WTC11 (cell line): ENCODE measurements around the gene TNFAIP3. TPM values are rescaled to one million over a fixed set of nuclear protein-coding genes. Genes with fewer than 3 reads are reported as not detected.

Experiments
- ATAC-seq: fragments of 200-7000 bp; cut with Tn5 transposase; 2 replicates; pipeline ENCODE4 v1.10.0; 2021; ENCODE audit warnings: mild to moderate bottlenecking, moderate library complexity
- CTCF ChIA-PET: fragments of 300-600 bp; sonication (Branson Sonifier 250); formaldehyde crosslinking; loops from one replicate; lab custom pipeline; 2021; ENCODE audit warnings: antibody characterized with exemption; lab: Charles Lee
- POLR2A ChIA-PET: fragments of 350-600 bp; sonication (Branson Sonifier 250); formaldehyde crosslinking; loops from one replicate; lab custom pipeline; 2021; ENCODE audit warnings: antibody characterized with exemption; lab: Charles Lee
- DNase-seq: peaks from one replicate; pipeline ENCODE4 v3.0.0; 2021; ENCODE audit warnings: low spot score
- H3K27ac Mint-ChIP-seq: 2 replicates; pipeline ENCODE4 v1.8.0; 2021; ENCODE audit warnings: mixed read lengths
- H3K27me3 Mint-ChIP-seq: 2 replicates; pipeline ENCODE4 v1.8.0; 2021; ENCODE audit warnings: low read depth, mild to moderate bottlenecking, moderate library complexity, mixed read lengths
- H3K36me3 Mint-ChIP-seq: 2 replicates; pipeline ENCODE4 v1.8.0; 2021; ENCODE audit warnings: mixed read lengths
- H3K4me1 Mint-ChIP-seq: 2 replicates; pipeline ENCODE4 v1.8.0; 2022; ENCODE audit warnings: mixed read lengths
- H3K4me3 Mint-ChIP-seq: 2 replicates; pipeline ENCODE4 v1.8.0; 2021; ENCODE audit warnings: mild to moderate bottlenecking, moderate library complexity, mixed read lengths
- H3K9me3 Mint-ChIP-seq: 2 replicates; pipeline ENCODE4 v1.8.0; 2021; ENCODE audit warnings: mixed read lengths
- ESRRA ChIP-seq: sonication (generic); formaldehyde crosslinking; IDR thresholded peaks from 2 replicates; pipeline ENCODE4 v1.8.1; 2022; ENCODE audit warnings: mild to moderate bottlenecking, missing genetic modification reagents, borderline replicate concordance
- FOXK1 ChIP-seq: sonication (generic); formaldehyde crosslinking; IDR thresholded peaks from 2 replicates; pipeline ENCODE4 v1.8.0; 2022; ENCODE audit warnings: mild to moderate bottlenecking, moderate library complexity, missing genetic modification reagents
- GRHL2 ChIP-seq: fragments of 250-450 bp; sonication (Bioruptor Pico); IDR thresholded peaks from 2 replicates; pipeline ENCODE4 v1.8.0; 2022; ENCODE audit warnings: mild to moderate bottlenecking, moderate library complexity; ENCODE audit not compliant: insufficient replicate concordance, severe bottlenecking
- JUN ChIP-seq: sonication (generic); formaldehyde crosslinking; IDR thresholded peaks from 2 replicates; pipeline ENCODE4 v1.8.0; 2023; ENCODE audit warnings: mild to moderate bottlenecking, missing genetic modification reagents
- NFE2L1 ChIP-seq: sonication (generic); formaldehyde crosslinking; IDR thresholded peaks from 2 replicates; pipeline ENCODE4 v1.8.1; 2023; ENCODE audit warnings: missing genetic modification reagents
- NR3C1 ChIP-seq: sonication (generic); formaldehyde crosslinking; conservative IDR thresholded peaks from 2 replicates; pipeline ENCODE4 v1.8.1; 2023; ENCODE audit warnings: low read depth, mild to moderate bottlenecking, missing genetic modification reagents
- RELA ChIP-seq: sonication (generic); formaldehyde crosslinking; IDR thresholded peaks from 2 replicates; pipeline ENCODE4 v1.8.1; 2022; ENCODE audit warnings: missing genetic modification reagents, mild to moderate bottlenecking, borderline replicate concordance
- SMAD3 ChIP-seq: sonication (generic); formaldehyde crosslinking; IDR thresholded peaks from 2 replicates; pipeline ENCODE4 v1.8.0; 2022; ENCODE audit warnings: missing genetic modification reagents, mild to moderate bottlenecking, borderline replicate concordance
- SP1 ChIP-seq: sonication (generic); formaldehyde crosslinking; conservative IDR thresholded peaks from 2 replicates; pipeline ENCODE4 v1.8.1; 2022; ENCODE audit warnings: missing genetic modification reagents
- TP53 ChIP-seq: sonication (generic); formaldehyde crosslinking; IDR thresholded peaks from 2 replicates; pipeline ENCODE4 v1.8.1; 2023; ENCODE audit warnings: mild to moderate bottlenecking, missing genetic modification reagents
- ZNF138 ChIP-seq: sonication (generic); formaldehyde crosslinking; conservative IDR thresholded peaks from 2 replicates; pipeline ENCODE4 v1.8.1; 2022; ENCODE audit warnings: mild to moderate bottlenecking, moderate library complexity, missing genetic modification reagents
- ZNF671 ChIP-seq: fragments of 250-450 bp; sonication (Bioruptor Pico); IDR thresholded peaks from 2 replicates; pipeline ENCODE4 v1.8.0; 2021; ENCODE audit warnings: mild to moderate bottlenecking
- total RNA-seq: library from RNA; stranded (reverse); gene quantifications from 3 replicates; pipeline ENCODE4 v1.2.3, GENCODE V29; 2021
- TF ChIP-seq, protein P1 (sequence below): fragments of 250-450 bp; sonication (Bioruptor Pico); IDR thresholded peaks from 2 replicates; pipeline ENCODE4 v1.9.0; 2021; ENCODE audit warnings: mild to moderate bottlenecking
- TF ChIP-seq, protein P2 (sequence below): sonication (generic); formaldehyde crosslinking; IDR thresholded peaks from 2 replicates; pipeline ENCODE4 v1.8.0; 2022; ENCODE audit warnings: mild to moderate bottlenecking, missing genetic modification reagents
- TF ChIP-seq, protein P3 (sequence below): sonication (generic); formaldehyde crosslinking; IDR thresholded peaks from 2 replicates; pipeline ENCODE4 v1.8.1; 2022; ENCODE audit warnings: missing genetic modification reagents, borderline replicate concordance
- TF ChIP-seq, protein P4 (sequence below): sonication (generic); formaldehyde crosslinking; IDR thresholded peaks from 2 replicates; pipeline ENCODE4 v1.8.1; 2023; ENCODE audit warnings: mild to moderate bottlenecking, missing genetic modification reagents
- TF ChIP-seq, protein P5 (sequence below): sonication (generic); formaldehyde crosslinking; IDR thresholded peaks from 2 replicates; pipeline ENCODE4 v1.8.1; 2022; ENCODE audit warnings: low read depth, mild to moderate bottlenecking, moderate library complexity, missing genetic modification reagents, borderline replicate concordance
- TF ChIP-seq, protein P6 (sequence below): sonication (generic); formaldehyde crosslinking; IDR thresholded peaks from 2 replicates; pipeline ENCODE4 v1.8.0; 2023; ENCODE audit warnings: missing genetic modification reagents
- TF ChIP-seq, protein P7 (sequence below): sonication (generic); formaldehyde crosslinking; IDR thresholded peaks from 2 replicates; pipeline ENCODE4 v1.8.1; 2023; ENCODE audit warnings: mild to moderate bottlenecking, missing genetic modification reagents, moderate library complexity

Gene TNFAIP3
- total RNA-seq, 1 experiment from 2014 or later, result 4.2 TPM

DNA sequence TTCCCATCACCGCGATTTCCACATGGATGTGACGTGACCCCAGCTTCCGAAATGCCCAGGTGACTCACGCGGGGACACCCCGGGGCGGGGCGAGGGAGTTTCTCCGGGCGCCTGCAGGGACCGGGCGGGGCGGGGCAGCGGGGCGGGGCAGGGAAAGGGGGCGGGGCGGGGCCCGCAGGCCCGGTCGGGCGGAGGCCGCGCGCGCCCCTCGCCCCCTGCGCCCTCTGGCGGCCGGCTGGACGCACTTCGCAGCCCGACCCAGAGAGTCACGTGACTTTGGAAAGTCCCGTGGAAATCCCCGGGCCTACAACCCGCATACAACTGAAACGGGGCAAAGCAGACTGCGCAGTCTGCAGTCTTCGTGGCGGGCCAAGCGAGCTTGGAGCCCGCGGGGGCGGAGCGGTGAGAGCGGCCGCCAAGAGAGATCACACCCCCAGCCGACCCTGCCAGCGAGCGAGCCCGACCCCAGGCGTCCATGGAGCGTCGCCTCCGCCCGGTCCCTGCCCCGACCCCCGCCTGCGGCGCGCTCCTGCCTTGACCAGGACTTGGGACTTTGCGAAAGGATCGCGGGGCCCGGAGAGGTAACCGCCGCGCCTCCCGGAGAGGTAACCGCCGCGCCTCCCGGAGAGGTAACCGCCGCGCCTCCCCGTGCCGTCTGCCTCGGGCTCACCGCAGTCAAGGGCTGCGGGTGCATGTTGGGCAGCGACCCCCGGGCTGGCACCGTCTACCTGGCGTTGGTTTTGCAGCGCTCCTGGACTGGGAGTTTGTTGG is at the start of gene TNFAIP3 (continued):
- TF ChIP-seq TP53 (CRISPR knock-in tag) (no peak), SP1 (CRISPR knock-in tag) (peak; percentile 57; the same call in 1 of the 2 replicates)

DNA sequence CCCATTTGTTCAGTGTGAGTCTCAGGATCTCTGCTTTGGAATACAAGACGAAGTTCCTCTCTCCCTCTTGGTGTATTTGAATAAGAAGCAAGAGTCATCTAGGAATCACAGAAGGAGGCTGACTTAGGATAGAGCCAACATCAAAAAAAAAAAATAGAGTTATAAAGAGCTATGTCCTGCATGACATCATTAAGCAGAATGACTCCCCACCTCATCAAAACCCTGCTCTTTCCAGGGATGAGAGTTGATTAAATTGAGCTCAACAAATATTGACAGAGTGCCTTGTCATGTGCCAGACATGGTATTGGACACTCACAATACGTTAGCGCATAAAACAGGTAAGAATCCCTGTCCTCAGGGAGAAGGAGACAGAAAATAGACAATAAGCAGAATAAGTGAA is 48.6 kb upstream of the TNFAIP3 start:
- no peaks in the 10 kb centered on the region for H3K27me3 Mint-ChIP-seq
- no peak overlapping the region for H3K27ac Mint-ChIP-seq
- no peaks in the 10 kb centered on the region for H3K4me1 Mint-ChIP-seq
- no peak for DNase-seq
- TF ChIP-seq RELA (CRISPR knock-in tag) (no peak), NR3C1 (CRISPR knock-in tag) (no peak), SMAD3 (CRISPR knock-in tag) (no peak)
- TF ChIP-seq, protein P1, sequence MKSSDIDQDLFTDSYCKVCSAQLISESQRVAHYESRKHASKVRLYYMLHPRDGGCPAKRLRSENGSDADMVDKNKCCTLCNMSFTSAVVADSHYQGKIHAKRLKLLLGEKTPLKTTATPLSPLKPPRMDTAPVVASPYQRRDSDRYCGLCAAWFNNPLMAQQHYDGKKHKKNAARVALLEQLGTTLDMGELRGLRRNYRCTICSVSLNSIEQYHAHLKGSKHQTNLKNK (CRISPR knock-in tag), result no peak
- no peaks in the 10 kb centered on the region for H3K36me3 Mint-ChIP-seq
- no peaks in the 10 kb centered on the region for H3K9me3 Mint-ChIP-seq
- no peak for ATAC-seq
- ChIA-PET POLR2A (no interaction called here), CTCF (no interaction called here)
- H3K4me3 Mint-ChIP-seq, result no peak overlapping the region

DNA sequence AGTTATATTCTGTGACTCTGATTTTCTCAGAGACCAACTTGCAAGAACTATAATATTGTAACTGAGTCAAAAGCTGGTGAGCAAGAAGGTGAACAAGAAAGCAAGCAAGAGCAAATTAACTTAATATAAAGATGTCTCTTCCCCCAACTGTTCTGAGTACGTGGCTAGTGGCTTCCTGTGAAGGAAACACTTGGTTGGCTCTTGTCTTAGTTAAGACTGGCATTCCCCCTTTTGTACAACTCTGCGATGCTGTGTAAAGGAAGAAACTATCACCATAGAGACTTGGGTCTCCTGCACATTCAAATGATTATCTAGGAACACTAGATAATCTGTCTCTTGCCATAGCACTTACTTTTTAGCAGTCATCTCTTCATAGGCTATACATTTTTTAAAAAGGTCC is 47.3 kb upstream of the TNFAIP3 start:
- Mint-ChIP-seq H3K36me3 (no peaks in the 10 kb centered on the region), H3K4me3 (no peak overlapping the region), H3K4me1 (no peaks in the 10 kb centered on the region), H3K27ac (no peak overlapping the region), H3K27me3 (no peaks in the 10 kb centered on the region), H3K9me3 (no peaks in the 10 kb centered on the region)
- TF ChIP-seq, protein P2, sequence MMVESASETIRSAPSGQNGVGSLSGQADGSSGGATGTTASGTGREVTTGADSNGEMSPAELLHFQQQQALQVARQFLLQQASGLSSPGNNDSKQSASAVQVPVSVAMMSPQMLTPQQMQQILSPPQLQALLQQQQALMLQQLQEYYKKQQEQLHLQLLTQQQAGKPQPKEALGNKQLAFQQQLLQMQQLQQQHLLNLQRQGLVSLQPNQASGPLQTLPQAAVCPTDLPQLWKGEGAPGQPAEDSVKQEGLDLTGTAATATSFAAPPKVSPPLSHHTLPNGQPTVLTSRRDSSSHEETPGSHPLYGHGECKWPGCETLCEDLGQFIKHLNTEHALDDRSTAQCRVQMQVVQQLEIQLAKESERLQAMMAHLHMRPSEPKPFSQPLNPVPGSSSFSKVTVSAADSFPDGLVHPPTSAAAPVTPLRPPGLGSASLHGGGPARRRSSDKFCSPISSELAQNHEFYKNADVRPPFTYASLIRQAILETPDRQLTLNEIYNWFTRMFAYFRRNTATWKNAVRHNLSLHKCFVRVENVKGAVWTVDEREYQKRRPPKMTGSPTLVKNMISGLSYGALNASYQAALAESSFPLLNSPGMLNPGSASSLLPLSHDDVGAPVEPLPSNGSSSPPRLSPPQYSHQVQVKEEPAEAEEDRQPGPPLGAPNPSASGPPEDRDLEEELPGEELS (CRISPR knock-in tag), result no peak
- TF ChIP-seq FOXK1 (CRISPR knock-in tag), result no peak
- ChIA-PET CTCF (no interaction called here), POLR2A (no interaction called here)
- ATAC-seq (no peak), DNase-seq (no peak)

DNA sequence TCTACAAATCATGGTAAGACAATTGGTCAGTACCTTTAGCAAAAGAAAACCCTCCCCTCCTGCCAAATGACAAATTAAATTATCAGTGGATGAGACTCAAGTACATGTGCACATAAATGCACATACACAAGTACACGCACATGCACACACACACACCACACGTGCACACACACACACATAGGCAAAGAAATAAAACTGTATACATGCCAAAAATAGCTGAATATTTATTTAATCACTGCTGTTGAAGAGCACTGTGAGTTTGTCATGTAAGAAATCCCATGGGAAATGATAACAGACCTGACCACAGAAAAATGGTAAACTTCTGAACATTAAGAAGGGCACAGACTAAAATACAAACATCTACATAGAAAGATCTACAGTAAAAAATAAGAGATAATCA is 46.6 kb upstream of the TNFAIP3 start:
- ATAC-seq (no peak), DNase-seq (no peak)
- H3K27ac Mint-ChIP-seq, result no peak overlapping the region
- no peaks in the 10 kb centered on the region for H3K36me3 Mint-ChIP-seq
- H3K4me1 Mint-ChIP-seq, result no peaks in the 10 kb centered on the region
- POLR2A ChIA-PET, result no interaction called here
- CTCF ChIA-PET, result no interaction called here
- no peaks in the 10 kb centered on the region for H3K27me3 Mint-ChIP-seq
- no peak overlapping the region for H3K4me3 Mint-ChIP-seq
- H3K9me3 Mint-ChIP-seq, result no peaks in the 10 kb centered on the region
- TF ChIP-seq, protein P3, sequence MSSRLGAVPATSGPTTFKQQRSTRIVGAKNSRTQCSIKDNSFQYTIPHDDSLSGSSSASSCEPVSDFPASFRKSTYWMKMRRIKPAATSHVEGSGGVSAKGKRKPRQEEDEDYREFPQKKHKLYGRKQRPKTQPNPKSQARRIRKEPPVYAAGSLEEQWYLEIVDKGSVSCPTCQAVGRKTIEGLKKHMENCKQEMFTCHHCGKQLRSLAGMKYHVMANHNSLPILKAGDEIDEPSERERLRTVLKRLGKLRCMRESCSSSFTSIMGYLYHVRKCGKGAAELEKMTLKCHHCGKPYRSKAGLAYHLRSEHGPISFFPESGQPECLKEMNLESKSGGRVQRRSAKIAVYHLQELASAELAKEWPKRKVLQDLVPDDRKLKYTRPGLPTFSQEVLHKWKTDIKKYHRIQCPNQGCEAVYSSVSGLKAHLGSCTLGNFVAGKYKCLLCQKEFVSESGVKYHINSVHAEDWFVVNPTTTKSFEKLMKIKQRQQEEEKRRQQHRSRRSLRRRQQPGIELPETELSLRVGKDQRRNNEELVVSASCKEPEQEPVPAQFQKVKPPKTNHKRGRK (CRISPR knock-in tag), result no peak
- TF ChIP-seq JUN (CRISPR knock-in tag), result no peak
- TF ChIP-seq, protein P4, sequence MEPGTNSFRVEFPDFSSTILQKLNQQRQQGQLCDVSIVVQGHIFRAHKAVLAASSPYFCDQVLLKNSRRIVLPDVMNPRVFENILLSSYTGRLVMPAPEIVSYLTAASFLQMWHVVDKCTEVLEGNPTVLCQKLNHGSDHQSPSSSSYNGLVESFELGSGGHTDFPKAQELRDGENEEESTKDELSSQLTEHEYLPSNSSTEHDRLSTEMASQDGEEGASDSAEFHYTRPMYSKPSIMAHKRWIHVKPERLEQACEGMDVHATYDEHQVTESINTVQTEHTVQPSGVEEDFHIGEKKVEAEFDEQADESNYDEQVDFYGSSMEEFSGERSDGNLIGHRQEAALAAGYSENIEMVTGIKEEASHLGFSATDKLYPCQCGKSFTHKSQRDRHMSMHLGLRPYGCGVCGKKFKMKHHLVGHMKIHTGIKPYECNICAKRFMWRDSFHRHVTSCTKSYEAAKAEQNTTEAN (CRISPR knock-in tag), result no peak
- no peak for TF ChIP-seq NFE2L1 (CRISPR knock-in tag)
- TF ChIP-seq ZNF138 (CRISPR knock-in tag), result no peak
- TF ChIP-seq, protein P5, sequence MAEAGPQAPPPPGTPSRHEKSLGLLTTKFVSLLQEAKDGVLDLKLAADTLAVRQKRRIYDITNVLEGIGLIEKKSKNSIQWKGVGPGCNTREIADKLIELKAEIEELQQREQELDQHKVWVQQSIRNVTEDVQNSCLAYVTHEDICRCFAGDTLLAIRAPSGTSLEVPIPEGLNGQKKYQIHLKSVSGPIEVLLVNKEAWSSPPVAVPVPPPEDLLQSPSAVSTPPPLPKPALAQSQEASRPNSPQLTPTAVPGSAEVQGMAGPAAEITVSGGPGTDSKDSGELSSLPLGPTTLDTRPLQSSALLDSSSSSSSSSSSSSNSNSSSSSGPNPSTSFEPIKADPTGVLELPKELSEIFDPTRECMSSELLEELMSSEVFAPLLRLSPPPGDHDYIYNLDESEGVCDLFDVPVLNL (CRISPR knock-in tag), result no peak
- TF ChIP-seq GRHL2 (CRISPR knock-in tag), result no peak
- no peak for TF ChIP-seq RELA (CRISPR knock-in tag)
- TF ChIP-seq, protein P6, sequence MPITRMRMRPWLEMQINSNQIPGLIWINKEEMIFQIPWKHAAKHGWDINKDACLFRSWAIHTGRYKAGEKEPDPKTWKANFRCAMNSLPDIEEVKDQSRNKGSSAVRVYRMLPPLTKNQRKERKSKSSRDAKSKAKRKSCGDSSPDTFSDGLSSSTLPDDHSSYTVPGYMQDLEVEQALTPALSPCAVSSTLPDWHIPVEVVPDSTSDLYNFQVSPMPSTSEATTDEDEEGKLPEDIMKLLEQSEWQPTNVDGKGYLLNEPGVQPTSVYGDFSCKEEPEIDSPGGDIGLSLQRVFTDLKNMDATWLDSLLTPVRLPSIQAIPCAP (CRISPR knock-in tag), result no peak
- no peak for TF ChIP-seq ZNF671 (CRISPR knock-in tag)
- TF ChIP-seq SMAD3 (CRISPR knock-in tag), result no peak
- TF ChIP-seq, protein P7, sequence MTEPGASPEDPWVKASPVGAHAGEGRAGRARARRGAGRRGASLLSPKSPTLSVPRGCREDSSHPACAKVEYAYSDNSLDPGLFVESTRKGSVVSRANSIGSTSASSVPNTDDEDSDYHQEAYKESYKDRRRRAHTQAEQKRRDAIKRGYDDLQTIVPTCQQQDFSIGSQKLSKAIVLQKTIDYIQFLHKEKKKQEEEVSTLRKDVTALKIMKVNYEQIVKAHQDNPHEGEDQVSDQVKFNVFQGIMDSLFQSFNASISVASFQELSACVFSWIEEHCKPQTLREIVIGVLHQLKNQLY (CRISPR knock-in tag), result no peak
- TF ChIP-seq ESRRA (CRISPR knock-in tag), result no peak
